ENCODE measurements around the gene ARHGAP33.

The ARHGAP33 gene, protein sequence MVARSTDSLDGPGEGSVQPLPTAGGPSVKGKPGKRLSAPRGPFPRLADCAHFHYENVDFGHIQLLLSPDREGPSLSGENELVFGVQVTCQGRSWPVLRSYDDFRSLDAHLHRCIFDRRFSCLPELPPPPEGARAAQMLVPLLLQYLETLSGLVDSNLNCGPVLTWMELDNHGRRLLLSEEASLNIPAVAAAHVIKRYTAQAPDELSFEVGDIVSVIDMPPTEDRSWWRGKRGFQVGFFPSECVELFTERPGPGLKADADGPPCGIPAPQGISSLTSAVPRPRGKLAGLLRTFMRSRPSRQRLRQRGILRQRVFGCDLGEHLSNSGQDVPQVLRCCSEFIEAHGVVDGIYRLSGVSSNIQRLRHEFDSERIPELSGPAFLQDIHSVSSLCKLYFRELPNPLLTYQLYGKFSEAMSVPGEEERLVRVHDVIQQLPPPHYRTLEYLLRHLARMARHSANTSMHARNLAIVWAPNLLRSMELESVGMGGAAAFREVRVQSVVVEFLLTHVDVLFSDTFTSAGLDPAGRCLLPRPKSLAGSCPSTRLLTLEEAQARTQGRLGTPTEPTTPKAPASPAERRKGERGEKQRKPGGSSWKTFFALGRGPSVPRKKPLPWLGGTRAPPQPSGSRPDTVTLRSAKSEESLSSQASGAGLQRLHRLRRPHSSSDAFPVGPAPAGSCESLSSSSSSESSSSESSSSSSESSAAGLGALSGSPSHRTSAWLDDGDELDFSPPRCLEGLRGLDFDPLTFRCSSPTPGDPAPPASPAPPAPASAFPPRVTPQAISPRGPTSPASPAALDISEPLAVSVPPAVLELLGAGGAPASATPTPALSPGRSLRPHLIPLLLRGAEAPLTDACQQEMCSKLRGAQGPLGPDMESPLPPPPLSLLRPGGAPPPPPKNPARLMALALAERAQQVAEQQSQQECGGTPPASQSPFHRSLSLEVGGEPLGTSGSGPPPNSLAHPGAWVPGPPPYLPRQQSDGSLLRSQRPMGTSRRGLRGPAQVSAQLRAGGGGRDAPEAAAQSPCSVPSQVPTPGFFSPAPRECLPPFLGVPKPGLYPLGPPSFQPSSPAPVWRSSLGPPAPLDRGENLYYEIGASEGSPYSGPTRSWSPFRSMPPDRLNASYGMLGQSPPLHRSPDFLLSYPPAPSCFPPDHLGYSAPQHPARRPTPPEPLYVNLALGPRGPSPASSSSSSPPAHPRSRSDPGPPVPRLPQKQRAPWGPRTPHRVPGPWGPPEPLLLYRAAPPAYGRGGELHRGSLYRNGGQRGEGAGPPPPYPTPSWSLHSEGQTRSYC

DNA sequence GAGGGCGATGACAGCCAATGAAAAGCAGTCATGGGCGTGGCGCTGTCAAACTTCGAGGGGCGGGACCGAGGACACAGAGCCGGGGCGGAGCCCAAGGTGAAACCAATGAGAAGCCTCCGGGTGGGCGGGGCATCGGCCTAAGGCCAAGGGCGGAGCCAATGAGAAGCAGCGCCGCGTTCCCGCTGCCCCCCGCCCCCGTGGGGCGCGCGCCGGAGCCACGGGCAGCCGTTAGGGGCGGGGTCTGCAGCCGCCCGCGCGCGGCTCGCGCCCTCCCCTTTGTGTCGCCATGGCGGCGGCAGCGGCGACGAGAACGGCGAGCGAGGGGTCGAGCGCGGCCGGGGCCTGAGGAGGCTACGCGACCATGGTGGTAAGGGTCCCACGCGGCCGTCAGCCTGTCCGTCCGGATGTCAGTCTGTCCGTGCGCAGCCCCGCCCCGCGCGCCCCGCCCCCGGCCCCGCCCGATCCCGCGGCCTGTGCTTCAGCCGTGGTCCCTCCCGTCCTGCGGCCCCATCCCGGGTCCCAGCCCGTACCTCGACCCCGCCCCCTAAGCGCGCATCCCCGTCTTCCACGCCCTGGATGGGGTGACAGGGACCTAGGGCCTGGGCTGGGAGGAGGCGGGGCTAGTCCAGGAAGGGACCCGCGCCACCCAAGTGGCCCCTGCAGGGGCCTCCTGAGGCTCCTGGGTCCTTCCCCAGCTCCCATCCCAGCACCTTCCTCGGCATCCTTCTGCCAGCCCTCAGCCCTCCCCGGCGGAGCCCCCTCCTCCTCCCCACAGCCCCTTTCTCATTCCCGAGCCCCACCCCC lies at the start of gene ARHGAP33:
ARHGAP33 (plus strand) TSS at position 267 of the 804 bp plus-strand sequence; CDS start at position 362, 95 bp downstream.
- peak; percentile 99 for DNase-seq (ENCODE audit: low spot score)

DNA sequence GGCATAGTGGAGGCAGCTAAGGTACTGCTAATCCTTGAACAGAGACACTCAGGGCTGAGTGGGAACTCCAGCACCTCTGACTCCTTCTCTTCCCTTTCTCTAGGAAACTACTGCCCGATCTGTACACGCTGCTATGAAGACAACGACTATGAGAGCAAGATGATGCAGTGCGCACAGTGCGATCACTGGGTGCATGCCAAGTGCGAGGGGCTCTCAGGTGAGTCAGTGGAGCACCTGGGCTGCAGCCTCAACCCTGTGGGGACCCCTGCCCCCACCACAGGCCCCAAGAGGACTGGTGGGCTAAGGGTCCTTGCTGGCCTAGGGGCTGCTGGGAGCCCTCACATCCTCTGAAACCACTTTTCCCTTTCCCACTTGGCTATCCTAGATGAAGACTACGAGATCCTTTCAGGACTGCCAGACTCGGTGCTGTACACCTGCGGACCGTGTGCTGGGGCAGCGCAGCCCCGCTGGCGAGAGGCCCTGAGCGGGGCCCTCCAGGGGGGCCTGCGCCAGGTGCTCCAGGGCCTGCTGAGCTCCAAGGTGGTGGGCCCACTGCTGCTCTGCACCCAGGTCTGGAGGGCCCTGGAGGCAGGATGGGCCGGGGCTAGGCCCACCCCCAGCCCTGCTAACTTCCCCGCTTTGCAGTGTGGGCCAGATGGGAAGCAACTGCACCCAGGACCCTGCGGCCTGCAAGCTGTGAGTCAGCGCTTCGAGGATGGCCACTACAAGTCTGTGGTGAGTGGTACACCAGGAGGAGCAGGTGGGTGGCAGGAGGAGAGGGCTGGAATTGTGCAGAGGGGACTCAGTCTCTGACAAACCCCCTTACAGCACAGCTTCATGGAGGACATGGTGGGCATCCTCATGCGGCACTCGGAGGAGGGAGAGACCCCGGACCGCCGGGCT lies 48.1 kb upstream of the ARHGAP33 start:
- no peak for DNase-seq (ENCODE audit: low spot score)

DNA sequence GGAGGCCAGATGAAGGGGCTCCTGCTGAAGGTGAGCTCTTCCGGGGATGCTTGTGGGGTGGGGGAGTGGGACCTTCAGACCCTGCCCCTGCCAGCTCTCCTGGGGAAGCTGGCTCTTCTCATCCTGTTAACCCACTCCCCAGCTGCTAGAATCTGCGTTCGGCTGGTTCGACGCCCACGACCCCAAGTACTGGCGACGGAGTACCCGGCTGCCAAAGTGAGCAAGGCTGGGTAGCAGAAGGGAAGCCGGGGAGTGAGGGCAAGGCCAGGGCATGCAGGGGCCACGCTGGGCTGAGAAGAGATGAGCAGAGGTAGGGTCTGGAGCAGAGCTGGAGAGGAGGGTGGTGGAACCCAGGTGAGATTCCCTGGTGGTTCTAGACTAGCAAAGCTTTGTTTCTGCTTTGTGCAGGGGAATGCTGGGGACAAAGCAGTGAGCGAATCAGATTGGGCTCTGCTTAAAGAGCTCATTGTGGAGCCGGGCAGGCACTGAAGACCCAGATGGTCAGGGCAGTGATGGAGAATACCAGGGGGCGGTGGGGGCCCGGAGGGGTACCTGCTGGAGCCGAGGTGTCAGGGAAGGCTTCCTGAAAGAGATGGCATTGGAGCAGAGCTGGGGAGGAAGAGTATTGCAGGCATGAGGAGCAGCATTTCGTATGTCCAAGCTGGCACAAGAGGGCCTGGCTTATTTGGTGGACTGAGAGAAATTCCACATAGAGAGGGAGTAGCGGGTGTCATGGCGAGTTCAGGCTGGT lies 47.2 kb upstream of the ARHGAP33 start:
- DNase-seq (ENCODE audit: low spot score): no peak

DNA sequence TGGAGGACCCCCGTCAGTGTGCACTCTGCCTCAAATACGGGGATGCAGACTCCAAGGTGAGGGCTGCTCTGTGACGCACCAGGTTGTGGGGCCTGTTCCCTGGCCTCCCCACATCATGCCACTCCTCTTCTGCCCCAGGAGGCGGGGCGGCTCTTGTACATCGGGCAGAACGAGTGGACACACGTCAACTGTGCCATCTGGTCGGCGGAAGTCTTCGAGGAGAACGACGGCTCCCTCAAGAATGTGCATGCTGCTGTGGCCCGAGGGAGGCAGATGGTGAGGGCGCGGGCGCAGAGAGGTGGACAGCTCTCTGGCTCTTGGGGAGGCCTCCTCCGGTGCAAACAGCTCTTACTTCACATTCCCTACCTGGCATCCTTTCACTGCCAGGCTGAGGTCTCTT lies 46.3 kb upstream of the ARHGAP33 start:
- DNase-seq (ENCODE audit: low spot score): no peak

DNA sequence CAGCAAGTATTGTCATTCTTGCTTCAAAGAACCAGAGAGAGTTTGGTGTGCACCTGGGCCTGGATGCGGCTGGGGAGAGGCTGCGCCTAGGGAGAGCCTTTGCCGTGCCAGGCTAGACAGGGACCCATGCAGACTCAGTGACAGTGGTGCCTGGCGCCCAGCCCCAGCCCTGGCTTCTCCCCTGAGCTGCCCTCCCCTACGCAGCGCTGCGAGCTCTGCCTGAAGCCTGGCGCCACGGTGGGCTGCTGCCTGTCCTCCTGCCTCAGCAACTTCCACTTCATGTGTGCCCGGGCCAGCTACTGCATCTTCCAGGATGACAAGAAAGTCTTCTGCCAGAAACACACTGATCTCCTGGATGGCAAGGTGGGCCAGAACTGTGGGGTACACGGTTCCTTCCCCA lies 45.6 kb upstream of the ARHGAP33 start:
- no peak for DNase-seq (ENCODE audit: low spot score)

DNA sequence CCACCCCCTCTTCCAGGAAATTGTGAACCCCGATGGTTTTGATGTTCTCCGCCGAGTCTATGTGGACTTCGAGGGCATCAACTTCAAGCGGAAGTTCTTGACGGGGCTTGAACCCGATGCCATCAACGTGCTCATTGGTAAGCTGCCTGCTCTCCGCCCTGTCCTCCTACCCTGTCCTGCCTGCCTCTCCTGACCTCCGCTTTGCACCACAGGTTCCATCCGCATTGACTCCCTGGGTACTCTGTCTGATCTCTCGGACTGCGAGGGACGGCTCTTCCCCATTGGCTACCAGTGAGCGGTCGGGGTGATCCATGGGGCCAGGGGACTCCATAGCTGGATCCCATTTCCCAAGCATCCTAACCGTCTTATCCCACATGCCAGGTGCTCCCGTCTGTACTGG lies 45.0 kb upstream of the ARHGAP33 start:
- DNase-seq (ENCODE audit: low spot score): no peak

DNA sequence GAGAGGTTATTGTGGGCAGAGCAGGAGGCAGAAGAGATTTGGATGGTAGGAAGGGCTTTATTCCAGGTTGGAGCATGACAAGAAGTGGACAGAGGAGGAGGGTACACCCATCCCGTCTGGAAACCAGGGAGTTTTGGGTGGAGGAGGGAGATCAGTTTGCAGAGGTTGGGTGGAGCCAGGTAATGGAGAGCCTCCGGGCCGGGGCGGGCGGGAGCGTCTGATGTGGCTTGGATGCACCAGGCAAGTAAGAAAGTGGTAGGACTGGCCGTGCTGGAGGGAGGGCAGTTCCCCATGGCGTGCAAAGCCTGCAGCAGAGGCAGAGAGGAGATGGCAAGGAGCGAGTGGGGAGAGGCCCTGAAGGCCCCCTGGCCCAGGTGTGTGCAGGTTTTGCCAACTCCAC lies 44.0 kb upstream of the ARHGAP33 start:
- DNase-seq (ENCODE audit: low spot score): no peak

DNA sequence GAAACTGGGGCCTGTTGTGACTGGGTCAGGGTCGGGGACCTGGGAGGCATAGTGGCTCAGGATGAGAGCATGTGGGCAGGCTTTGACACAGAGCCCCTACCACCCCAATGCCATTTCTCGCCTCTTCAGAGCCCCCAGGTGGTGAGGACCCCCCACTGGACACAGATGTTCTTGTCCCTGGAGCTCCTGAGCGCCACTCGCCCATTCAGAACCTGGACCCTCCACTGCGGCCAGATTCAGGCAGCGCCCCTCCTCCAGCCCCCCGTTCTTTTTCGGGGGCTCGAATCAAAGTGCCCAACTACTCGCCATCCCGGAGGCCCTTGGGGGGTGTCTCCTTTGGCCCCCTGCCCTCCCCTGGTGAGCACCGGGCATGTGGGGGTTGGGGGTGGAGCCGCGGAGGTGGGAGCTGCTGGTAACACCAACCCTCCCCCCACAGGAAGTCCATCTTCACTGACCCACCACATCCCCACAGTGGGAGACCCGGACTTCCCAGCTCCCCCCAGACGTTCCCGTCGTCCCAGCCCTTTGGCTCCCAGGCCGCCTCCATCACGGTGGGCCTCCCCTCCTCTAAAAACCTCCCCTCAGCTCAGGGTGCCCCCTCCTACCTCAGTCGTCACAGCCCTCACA lies 43.5 kb upstream of the ARHGAP33 start:
- no peak for DNase-seq (ENCODE audit: low spot score)

DNA sequence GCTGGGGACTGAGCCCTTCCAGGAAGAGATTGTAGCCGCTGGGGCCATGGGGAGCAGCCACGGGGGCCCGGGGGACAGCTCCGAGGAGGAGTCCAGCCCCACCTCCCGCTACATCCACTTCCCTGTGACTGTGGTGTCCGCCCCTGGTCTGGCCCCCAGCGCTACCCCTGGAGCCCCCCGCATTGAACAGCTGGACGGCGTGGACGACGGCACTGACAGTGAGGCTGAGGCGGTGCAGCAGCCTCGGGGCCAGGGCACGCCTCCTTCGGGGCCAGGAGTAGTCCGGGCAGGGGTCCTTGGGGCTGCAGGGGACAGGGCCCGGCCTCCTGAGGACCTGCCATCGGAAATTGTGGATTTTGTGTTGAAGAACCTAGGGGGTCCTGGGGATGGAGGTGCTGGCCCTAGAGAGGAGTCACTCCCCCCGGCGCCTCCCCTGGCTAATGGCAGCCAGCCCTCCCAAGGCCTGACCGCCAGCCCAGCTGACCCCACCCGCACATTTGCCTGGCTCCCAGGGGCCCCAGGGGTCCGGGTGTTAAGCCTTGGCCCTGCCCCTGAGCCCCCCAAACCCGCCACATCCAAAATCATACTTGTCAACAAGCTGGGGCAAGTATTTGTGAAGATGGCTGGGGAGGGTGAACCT lies 42.7 kb upstream of the ARHGAP33 start:
- no peak for DNase-seq (ENCODE audit: low spot score)

DNA sequence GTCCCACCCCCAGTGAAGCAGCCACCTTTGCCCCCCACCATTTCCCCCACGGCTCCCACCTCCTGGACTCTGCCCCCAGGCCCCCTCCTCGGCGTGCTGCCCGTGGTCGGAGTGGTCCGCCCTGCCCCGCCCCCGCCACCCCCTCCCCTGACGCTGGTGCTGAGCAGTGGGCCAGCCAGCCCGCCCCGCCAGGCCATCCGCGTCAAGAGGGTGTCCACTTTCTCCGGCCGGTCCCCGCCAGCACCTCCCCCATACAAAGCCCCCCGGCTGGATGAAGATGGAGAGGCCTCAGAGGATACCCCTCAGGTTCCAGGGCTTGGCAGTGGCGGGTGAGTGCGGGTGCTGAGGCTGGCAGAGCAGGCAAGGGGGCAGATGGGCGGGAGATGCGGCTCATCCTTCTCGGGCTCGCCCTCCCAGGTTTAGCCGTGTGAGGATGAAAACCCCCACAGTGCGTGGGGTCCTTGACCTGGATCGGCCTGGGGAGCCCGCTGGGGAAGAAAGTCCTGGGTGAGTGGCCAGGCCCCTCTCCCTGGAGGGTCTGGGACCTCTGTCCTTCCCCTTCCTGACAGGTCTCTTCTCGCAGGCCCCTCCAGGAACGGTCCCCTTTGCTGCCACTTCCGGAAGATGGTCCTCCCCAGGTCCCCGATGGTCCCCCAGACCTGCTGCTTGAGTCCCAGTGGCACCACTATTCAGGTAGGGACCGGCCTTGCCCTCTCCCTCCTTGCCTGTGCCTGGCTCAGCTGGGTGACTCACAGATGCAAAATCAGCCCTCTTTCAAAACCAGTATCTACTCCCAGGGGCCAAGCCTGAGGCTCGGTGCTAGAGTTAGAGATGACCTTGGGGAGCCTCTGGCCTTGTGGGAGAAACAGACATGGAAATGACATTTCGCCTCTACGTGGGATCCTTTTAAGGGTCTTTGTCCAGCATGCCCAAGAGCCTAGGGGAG lies 41.9 kb upstream of the ARHGAP33 start:
- no peak for DNase-seq (ENCODE audit: low spot score)

DNA sequence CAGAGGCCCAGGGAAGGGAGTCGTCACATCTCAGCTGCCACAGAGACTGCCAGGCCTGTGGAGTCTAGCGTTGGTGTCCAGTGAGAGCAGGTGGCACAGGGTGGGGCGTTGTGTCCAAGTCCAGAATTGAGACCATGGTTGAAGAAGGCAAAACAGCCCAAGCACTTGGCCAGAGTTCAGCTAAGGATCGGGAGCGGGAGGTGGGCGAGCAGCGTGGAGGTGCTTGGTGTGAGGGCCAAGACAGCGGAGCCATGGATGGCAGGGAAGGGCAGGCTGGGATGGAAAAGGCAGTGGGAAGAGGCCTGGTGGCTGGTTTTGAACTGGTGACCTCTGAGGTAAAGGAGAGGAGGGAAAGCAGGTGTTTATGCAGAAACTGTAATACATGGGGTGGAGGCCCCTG lies 41.1 kb upstream of the ARHGAP33 start:
- DNase-seq (ENCODE audit: low spot score): no peak

DNA sequence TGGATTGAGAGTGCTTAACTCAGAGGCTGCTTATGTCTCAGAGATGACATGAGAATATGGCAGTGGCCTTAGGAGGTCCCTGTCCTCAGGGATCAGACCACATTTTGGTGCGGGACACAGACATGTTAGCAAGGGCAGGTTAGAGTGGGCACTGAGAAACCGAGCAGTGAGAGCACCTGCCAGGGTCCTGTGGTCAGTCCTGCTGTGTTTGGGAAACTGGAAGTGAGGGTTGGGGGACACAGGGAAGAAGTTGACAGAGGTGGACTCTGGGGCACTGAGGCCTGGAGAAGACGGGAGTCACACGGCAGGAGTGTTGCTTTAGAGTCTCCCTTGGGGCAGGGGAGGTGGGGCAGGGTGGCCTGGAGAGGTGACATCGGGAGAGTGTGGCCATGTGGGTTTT lies 40.5 kb upstream of the ARHGAP33 start:
- no peak for DNase-seq (ENCODE audit: low spot score)

DNA sequence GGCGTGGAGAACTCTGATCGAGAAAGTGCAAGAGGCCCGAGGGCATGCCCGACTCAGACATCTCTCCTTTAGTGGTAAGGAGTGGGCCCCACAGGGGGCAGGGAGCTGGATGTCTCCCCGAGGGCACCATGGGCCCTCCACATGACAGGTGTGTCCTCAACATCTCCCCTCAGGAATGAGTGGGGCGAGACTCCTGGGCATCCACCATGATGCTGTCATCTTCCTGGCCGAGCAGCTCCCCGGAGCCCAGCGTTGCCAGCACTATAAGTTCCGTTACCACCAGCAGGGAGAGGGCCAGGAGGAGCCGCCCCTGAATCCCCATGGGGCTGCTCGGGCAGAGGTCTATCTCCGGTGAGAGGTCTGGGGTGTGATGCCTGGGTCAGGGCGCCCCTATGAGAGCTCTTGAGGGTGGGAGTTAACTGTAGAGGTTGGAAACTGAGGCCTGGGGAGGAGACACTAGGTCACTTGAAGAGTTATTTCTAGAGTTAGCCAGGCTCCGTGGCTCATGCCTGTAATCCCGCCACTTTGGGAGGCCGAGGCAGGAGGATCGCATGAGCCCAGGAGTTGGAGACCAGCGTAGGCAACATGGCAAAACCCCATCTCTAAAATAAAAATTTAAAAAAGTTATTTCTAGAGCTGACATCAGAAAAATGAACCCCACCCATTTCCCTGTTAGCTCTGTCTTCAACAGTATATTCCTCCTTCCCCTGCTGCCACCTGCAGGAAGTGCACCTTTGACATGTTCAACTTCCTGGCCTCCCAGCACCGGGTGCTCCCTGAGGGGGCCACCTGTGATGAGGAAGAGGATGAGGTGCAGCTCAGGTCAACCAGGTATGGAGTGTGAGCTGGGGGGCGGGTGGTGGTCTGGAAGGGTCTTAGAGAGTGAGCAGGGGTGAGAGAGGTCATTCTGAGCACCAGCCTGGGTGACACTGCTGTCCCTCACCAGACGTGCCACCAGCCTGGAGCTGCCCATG lies 38.2 kb upstream of the ARHGAP33 start:
- peak; percentile 67 for DNase-seq (ENCODE audit: low spot score)

DNA sequence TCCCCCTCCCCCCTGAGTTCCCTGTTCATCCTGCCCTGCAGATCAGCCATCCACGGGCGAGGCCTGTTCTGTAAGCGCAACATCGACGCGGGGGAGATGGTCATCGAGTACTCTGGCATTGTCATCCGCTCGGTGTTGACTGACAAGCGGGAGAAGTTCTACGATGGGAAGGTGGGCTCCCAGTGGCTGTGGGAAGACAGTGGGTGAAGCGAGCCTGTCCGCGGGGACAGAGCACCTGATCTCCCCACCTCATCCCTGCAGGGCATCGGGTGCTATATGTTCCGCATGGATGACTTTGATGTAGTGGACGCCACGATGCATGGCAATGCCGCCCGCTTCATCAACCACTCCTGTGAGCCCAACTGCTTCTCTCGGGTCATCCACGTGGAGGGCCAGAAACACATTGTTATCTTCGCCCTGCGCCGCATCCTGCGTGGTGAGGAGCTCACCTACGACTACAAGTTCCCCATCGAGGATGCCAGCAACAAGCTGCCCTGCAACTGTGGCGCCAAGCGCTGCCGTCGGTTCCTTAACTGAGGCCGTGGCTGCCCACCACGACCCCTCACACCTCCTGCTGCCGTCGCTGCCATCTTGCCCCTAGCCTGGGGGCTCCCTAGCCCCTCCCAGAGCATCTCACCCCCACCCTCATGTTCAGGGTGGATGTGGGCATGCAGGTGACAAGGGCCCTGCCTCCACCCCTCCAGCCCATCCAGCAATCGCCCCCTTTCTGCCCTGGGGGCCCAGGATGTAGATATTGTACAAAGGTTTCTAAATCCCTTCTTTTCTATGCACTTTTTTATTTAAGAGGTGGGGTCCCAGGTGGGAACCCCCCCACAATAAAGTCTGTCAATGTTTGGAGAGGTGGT lies 37.1 kb upstream of the ARHGAP33 start:
- no peak for DNase-seq (ENCODE audit: low spot score)

DNA sequence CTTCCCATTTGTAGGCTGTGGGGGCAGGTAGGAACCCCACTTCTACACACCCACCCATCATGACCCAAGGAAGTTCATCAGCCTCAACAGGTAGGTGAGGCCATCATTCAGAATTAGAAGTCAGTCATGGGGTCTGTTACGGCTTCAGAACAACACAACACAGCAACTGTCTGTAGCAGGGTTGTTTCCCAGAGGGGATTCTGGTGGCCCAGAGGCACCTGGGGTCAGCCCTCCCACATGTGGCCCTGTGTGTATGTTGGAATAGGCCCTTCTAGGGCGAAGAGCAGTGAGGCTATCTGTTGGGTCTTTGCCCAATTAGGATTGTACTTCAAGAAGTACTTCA lies 36.5 kb upstream of the ARHGAP33 start:
- DNase-seq (ENCODE audit: low spot score): no peak

All from NAMALWA (cell line).